HepG2 (cell line): ENCODE measurements around the gene ANKRD11. TPM values are rescaled to one million over a fixed set of nuclear protein-coding genes. Genes with fewer than 3 reads are reported as not detected.

Experiments
- ATF7 ChIP-seq, 2 experiments: fragments of 450-650 bp in 1 of 2; sonication (generic) in 1 of 2; formaldehyde crosslinking in 1 of 2; IDR thresholded peaks; 2 replicates each; pipeline versions ENCODE4 v1.4.0 to v1.6.1; 2016 to 2020; ENCODE audit warnings: antibody characterized with exemption in 1 of 2, mild to moderate bottlenecking in 1 of 2, missing genetic modification reagents in 1 of 2
- FOSL1 ChIP-seq: sonication (generic); formaldehyde crosslinking; IDR thresholded peaks from 2 replicates; pipeline ENCODE4 v1.9.0; 2021; ENCODE audit warnings: missing genetic modification reagents, borderline replicate concordance
- FOXA3 ChIP-seq: IDR thresholded peaks from 2 replicates; pipeline ENCODE4 v1.6.1; 2016; ENCODE audit warnings: missing genetic modification reagents, missing compliant biosample characterization
- GATAD2A ChIP-seq: IDR thresholded peaks from 2 replicates; pipeline ENCODE4 v1.6.1; 2016
- NFIC ChIP-seq: IDR thresholded peaks from 2 replicates; pipeline ENCODE4 v1.6.1; 2012; ENCODE audit warnings: mild to moderate bottlenecking, low read length, inconsistent platforms
- PITX1 ChIP-seq: sonication (generic); formaldehyde crosslinking; IDR thresholded peaks from 2 replicates; pipeline ENCODE4 v1.5.1; 2020; ENCODE audit warnings: mild to moderate bottlenecking, missing genetic modification reagents
- REST ChIP-seq, 2 experiments: IDR thresholded peaks; 2 replicates each; pipeline ENCODE4 v1.6.1; 2011 to 2012; ENCODE audit warnings: low read length in 2 of 2, borderline replicate concordance in 1 of 2, low read depth in 1 of 2, mild to moderate bottlenecking in 1 of 2, moderate library complexity in 1 of 2
- RFXANK ChIP-seq: IDR thresholded peaks from 2 replicates; pipeline ENCODE4 v1.6.1; 2016
- SOX13 ChIP-seq, 3 experiments: fragments of 450-650 bp in 1 of 3; sonication (generic) in 1 of 3; formaldehyde crosslinking in 1 of 3; IDR thresholded peaks in 2 of 3; conservative IDR thresholded peaks in 1 of 3; 2 replicates each; pipeline versions ENCODE4 v1.5.0 to v1.6.1; 2016 to 2020; ENCODE audit warnings: antibody characterized with exemption in 1 of 3, mild to moderate bottlenecking in 1 of 3, missing compliant biosample characterization in 1 of 3, missing genetic modification reagents in 1 of 3, moderate library complexity in 1 of 3
- WIZ ChIP-seq: sonication (generic); formaldehyde crosslinking; IDR thresholded peaks from 2 replicates; pipeline ENCODE4 v1.5.1; 2020; ENCODE audit warnings: mild to moderate bottlenecking, missing genetic modification reagents
- ZBTB25 ChIP-seq: IDR thresholded peaks from 2 replicates; pipeline ENCODE4 v1.6.1; 2018; ENCODE audit warnings: missing genetic modification reagents
- ZMYM2 ChIP-seq: sonication (generic); formaldehyde crosslinking; IDR thresholded peaks from 2 replicates; pipeline ENCODE4 v1.8.0; 2022; ENCODE audit warnings: mild to moderate bottlenecking, missing genetic modification reagents
- ZNF878 ChIP-seq: sonication (generic); formaldehyde crosslinking; IDR thresholded peaks from 2 replicates; pipeline ENCODE4 v1.8.1; 2023; ENCODE audit warnings: mild to moderate bottlenecking, missing genetic modification reagents, moderate library complexity
- polyA plus RNA-seq, 8 experiments: library from polyadenylated mRNA; depleted of rRNA in 3 of 8; stranded (reverse) in 7 of 8; unstranded in 1 of 8; fragments of >200 nt; fragmentation: Illumina TruSeq in 4 of 8; extraction: Trizol in 4 of 8; gene quantifications; 2 replicates each; pipeline versions ENCODE4 v1.2.1 to v1.2.3, GENCODE V29; 2011 to 2016; ENCODE audit warnings: low read depth in 4 of 8, missing spikeins in 1 of 8, mixed read lengths in 1 of 8; ENCODE audit not compliant: insufficient read depth in 1 of 8
- total RNA-seq, 5 experiments: library from RNA; depleted of rRNA; stranded (reverse); fragments of >200 nt; fragmentation: Illumina TruSeq; extraction: Trizol; gene quantifications; 2 replicates each; pipeline ENCODE4 v1.2.3, GENCODE V29; 2016; ENCODE audit warnings: low read depth in 1 of 5
- TF ChIP-seq, protein P1 (sequence below): sonication (generic); formaldehyde crosslinking; IDR thresholded peaks from 2 replicates; pipeline ENCODE4 v1.4.0; 2020; ENCODE audit warnings: missing genetic modification reagents, borderline replicate concordance
- TF ChIP-seq, protein P2 (sequence below): sonication (generic); formaldehyde crosslinking; IDR thresholded peaks from 2 replicates; pipeline ENCODE4 v1.5.0; 2020; ENCODE audit warnings: mild to moderate bottlenecking, missing genetic modification reagents, moderate library complexity
- TF ChIP-seq, protein P3 (sequence below): sonication (generic); formaldehyde crosslinking; IDR thresholded peaks from 2 replicates; pipeline ENCODE4 v1.5.0; 2020; ENCODE audit warnings: missing genetic modification reagents

The ANKRD11 gene
- total and polyA plus RNA-seq, 2 of the 13 experiments (the other 11 are each of a cell fraction or from before 2014, with no cell fraction given) = 21.4 to 38.4 TPM

DNA sequence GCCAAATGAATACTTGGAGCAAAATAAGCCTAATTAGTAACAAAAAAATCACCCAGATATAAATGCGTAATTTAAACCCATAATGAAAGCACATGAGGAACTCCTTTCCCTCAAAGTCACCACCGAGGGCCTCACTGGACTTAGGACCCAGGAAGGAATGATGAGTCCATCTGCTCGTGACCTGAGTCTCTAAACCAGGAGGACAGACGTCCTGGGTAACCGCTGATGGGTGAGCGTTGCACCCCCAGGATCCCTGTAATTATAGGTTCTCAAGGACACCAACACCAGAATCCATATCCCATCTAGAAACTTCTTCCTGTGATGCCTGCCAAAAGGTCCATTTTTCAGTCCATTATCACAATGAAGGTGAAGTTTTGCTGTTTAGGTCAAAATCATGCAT, 151.5 kb downstream of the ANKRD11 start (continued):
- TF ChIP-seq, protein P1, sequence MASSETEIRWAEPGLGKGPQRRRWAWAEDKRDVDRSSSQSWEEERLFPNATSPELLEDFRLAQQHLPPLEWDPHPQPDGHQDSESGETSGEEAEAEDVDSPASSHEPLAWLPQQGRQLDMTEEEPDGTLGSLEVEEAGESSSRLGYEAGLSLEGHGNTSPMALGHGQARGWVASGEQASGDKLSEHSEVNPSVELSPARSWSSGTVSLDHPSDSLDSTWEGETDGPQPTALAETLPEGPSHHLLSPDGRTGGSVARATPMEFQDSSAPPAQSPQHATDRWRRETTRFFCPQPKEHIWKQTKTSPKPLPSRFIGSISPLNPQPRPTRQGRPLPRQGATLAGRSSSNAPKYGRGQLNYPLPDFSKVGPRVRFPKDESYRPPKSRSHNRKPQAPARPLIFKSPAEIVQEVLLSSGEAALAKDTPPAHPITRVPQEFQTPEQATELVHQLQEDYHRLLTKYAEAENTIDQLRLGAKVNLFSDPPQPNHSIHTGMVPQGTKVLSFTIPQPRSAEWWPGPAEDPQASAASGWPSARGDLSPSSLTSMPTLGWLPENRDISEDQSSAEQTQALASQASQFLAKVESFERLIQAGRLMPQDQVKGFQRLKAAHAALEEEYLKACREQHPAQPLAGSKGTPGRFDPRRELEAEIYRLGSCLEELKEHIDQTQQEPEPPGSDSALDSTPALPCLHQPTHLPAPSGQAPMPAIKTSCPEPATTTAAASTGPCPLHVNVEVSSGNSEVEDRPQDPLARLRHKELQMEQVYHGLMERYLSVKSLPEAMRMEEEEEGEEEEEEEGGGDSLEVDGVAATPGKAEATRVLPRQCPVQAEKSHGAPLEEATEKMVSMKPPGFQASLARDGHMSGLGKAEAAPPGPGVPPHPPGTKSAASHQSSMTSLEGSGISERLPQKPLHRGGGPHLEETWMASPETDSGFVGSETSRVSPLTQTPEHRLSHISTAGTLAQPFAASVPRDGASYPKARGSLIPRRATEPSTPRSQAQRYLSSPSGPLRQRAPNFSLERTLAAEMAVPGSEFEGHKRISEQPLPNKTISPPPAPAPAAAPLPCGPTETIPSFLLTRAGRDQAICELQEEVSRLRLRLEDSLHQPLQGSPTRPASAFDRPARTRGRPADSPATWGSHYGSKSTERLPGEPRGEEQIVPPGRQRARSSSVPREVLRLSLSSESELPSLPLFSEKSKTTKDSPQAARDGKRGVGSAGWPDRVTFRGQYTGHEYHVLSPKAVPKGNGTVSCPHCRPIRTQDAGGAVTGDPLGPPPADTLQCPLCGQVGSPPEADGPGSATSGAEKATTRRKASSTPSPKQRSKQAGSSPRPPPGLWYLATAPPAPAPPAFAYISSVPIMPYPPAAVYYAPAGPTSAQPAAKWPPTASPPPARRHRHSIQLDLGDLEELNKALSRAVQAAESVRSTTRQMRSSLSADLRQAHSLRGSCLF (CRISPR knock-in tag) = no peak
- 0 out of 2 replicates have a peak, but pooled peaks have one; percentile 21 for TF ChIP-seq PITX1 (CRISPR knock-in tag)
- no peak for TF ChIP-seq ZBTB25 (CRISPR knock-in tag)
- TF ChIP-seq ZMYM2 (CRISPR knock-in tag) = no peak
- TF ChIP-seq ATF7 (IDR thresholded peaks at IDR 0.05) = no peak
- no peak for TF ChIP-seq ATF7 (CRISPR knock-in tag; IDR thresholded peaks at IDR 0.05)
- TF ChIP-seq, protein P2, sequence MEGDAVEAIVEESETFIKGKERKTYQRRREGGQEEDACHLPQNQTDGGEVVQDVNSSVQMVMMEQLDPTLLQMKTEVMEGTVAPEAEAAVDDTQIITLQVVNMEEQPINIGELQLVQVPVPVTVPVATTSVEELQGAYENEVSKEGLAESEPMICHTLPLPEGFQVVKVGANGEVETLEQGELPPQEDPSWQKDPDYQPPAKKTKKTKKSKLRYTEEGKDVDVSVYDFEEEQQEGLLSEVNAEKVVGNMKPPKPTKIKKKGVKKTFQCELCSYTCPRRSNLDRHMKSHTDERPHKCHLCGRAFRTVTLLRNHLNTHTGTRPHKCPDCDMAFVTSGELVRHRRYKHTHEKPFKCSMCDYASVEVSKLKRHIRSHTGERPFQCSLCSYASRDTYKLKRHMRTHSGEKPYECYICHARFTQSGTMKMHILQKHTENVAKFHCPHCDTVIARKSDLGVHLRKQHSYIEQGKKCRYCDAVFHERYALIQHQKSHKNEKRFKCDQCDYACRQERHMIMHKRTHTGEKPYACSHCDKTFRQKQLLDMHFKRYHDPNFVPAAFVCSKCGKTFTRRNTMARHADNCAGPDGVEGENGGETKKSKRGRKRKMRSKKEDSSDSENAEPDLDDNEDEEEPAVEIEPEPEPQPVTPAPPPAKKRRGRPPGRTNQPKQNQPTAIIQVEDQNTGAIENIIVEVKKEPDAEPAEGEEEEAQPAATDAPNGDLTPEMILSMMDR (CRISPR knock-in tag) = no peak
- no peak for TF ChIP-seq SOX13 (IDR thresholded peaks at IDR 0.05)
- TF ChIP-seq SOX13 (CRISPR knock-in tag; conservative IDR thresholded peaks at IDR 0.05 in 1 of 2, IDR thresholded peaks at IDR 0.05 in 1 of 2) = peak in 1 of 2 experiments; percentile 55; a peak in 1 of 4 replicates
- no peak for TF ChIP-seq NFIC
- TF ChIP-seq, protein P3, sequence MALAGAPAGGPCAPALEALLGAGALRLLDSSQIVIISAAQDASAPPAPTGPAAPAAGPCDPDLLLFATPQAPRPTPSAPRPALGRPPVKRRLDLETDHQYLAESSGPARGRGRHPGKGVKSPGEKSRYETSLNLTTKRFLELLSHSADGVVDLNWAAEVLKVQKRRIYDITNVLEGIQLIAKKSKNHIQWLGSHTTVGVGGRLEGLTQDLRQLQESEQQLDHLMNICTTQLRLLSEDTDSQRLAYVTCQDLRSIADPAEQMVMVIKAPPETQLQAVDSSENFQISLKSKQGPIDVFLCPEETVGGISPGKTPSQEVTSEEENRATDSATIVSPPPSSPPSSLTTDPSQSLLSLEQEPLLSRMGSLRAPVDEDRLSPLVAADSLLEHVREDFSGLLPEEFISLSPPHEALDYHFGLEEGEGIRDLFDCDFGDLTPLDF = 0 out of 2 replicates have a peak, but pooled peaks have one; percentile 44
- 0 out of 4 replicates have a peak, but pooled peaks of 1 of the 2 experiments have one; percentile 32 for TF ChIP-seq REST (IDR thresholded peaks at IDR 0.05; ENCODE audit: borderline replicate concordance in 1 of 2, low read depth in 1 of 2, low read length in 2 of 2)
- TF ChIP-seq FOXA3 (CRISPR knock-in tag) = peak; percentile 64
- TF ChIP-seq ZNF878 (CRISPR knock-in tag) = 0 out of 2 replicates have a peak, but pooled peaks have one; percentile 59
- no peak for TF ChIP-seq RFXANK (CRISPR knock-in tag)
- peak; percentile 84 for TF ChIP-seq GATAD2A (CRISPR knock-in tag)
- no peak for TF ChIP-seq FOSL1 (CRISPR knock-in tag)
- TF ChIP-seq WIZ (CRISPR knock-in tag) = no peak
